Neural progenitor cell (in vitro differentiated cells): Measurements from ENCODE around the gene FAM53B.

ENCODE experiments used
- EZH2 ChIP-seq: fragments of 200-600 bp; sonication (generic); IDR thresholded peaks from 2 replicates; pipeline ENCODE4 v1.6.1; 2017; ENCODE audit warnings: antibody characterized with exemption, mild to moderate bottlenecking, moderate library complexity
- TF ChIP-seq, protein P1 (sequence below): fragments of 200-600 bp; sonication (generic); IDR thresholded peaks from 2 replicates; pipeline ENCODE4 v1.5.1; 2017; ENCODE audit warnings: antibody characterized with exemption, mild to moderate bottlenecking

DNA sequence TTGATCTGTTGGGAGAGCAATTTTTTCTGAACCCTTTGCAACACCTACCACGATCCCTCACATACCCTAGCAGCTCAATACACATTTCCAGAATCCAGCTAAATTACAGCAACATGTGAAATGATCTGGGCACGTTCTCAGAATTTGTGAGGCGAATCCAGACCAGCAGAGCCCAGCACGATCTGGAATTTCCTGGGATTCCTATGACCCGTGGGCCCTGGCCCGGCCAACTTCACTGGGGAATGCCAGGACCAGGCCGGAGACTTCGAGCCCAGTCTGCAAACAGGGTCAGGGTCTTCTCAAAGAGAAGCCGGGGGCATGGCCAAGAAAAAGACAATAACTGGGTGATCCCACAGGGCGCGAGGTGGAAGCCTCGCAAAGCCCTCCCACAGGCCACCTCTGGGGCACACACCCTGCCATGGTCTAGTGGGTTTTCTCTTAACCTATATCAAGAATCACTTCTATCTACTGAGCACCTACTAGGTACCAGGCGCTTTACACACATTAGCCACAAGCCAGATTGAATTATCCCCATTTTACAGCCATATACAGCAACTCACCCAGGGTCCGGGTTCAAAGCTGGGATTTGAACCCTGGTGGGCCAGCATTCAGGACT is 33.8 kb downstream of the FAM53B start:
- TF ChIP-seq, protein P1, sequence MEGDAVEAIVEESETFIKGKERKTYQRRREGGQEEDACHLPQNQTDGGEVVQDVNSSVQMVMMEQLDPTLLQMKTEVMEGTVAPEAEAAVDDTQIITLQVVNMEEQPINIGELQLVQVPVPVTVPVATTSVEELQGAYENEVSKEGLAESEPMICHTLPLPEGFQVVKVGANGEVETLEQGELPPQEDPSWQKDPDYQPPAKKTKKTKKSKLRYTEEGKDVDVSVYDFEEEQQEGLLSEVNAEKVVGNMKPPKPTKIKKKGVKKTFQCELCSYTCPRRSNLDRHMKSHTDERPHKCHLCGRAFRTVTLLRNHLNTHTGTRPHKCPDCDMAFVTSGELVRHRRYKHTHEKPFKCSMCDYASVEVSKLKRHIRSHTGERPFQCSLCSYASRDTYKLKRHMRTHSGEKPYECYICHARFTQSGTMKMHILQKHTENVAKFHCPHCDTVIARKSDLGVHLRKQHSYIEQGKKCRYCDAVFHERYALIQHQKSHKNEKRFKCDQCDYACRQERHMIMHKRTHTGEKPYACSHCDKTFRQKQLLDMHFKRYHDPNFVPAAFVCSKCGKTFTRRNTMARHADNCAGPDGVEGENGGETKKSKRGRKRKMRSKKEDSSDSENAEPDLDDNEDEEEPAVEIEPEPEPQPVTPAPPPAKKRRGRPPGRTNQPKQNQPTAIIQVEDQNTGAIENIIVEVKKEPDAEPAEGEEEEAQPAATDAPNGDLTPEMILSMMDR, result no peak
- TF ChIP-seq EZH2, result no peak
